ENCODE results near the gene SPATA31A1.
"Not testable (repeated sequence)": the region's sequence is repeated elsewhere in the genome, so short reads cannot be mapped to it uniquely, and the experiment has no call there.

The SPATA31A1 gene

DNA sequence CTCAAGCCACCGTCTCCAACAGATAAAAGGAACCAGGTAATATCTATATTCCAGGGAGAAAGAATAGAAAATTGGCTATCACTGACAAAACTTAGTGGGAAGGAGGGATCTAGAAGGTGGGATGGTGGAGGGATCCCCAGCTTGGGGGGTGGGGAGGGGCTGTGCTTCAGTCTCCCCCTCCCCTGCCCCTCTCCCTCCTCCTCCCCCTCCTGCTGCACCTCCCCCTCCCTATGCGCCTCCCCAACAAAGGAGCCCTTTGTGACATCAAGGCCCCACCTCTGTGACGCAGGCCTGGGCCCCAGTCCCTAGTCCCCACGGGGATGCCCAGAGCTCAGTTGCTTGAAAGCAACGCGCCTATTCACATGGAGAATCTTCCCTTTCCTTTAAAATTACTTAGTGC lies at the start of gene SPATA31A1:
TSS of gene SPATA31A1 (plus strand) at position 301 of the 400 bp plus-strand sequence. CDS start at position 363, 62 bp downstream.
- H3K27ac ChIP-seq, H3K4me3 ChIP-seq: not testable (repeated sequence)

DNA sequence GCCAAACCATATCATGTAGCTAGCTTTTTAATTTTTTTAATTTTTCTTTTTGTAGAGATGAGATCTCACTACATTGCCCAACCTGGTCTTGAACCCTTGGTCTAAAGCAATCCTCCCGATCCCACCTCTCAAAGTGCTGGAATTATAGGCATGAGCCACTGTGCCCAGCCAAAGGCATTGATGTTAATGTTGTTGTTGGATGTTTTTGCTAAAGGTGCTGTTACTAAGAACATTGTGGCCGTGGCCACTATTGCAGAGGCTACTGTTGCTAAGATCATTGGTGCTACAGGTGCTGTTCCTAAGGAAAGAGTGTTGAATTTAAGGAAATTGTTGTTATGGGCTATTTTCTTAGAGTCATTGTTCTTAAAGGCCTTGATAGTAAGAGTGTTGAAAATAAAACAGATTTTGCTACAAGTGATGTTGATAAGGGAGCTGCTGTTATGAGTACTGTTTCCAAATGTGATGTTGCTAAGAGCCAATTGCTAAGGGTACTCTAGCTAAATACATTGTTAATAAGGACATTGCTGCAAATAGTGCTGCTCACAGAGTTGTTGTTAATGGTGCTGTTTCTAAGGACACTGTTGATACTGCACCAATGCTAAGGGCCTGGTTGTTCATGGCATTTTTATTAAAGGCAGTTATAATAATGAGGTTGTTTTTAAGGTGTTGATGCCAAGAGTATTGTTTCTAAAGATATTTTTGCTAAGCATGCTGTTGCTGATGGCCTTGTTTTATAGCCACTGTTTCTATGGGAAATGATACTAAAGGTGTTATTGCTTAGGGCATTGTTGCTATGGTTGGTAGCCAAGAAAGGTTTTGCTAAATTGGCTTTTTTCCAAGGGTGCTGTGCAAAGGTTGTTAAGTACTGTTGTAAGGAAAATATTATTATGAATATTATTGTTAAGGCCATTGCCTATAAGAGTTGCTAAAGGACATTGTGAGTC lies 52.1 kb downstream of the SPATA31A1 start:
- not testable (repeated sequence) for H3K27ac ChIP-seq, H3K4me3 ChIP-seq

GRCh38 chr9:39411254-39411940 lies 55.9 kb downstream of the SPATA31A1 start:
- H3K4me3 ChIP-seq, H3K27ac ChIP-seq: not testable (repeated sequence)
